Mesodermal cell (in vitro differentiated cells): ENCODE data around the gene HHIP.
A peak's percentile ranks its signal among the peaks of the same experiment; 100 is the strongest.
"Not testable (repeated sequence)": the region's sequence is repeated elsewhere in the genome, so short reads cannot be mapped to it uniquely, and the experiment has no call there.

Source experiments
- H3K27ac ChIP-seq: 2 replicates; pipeline ENCODE4 v1.7.0; 2013; ENCODE audit warnings: mild to moderate bottlenecking, low read depth, low read length, moderate library complexity; ENCODE audit not compliant: severe bottlenecking
- H3K36me3 ChIP-seq: 2 replicates; pipeline ENCODE4 v1.7.1; 2013; ENCODE audit warnings: mild to moderate bottlenecking, low read length, moderate library complexity; ENCODE audit not compliant: control insufficient read depth, insufficient read depth
- H3K4me1 ChIP-seq: one replicate; pipeline ENCODE4 v1.7.1; 2013; ENCODE audit warnings: mild to moderate bottlenecking, low read length; ENCODE audit not compliant: insufficient read depth, control insufficient read depth, poor library complexity, severe bottlenecking
- H3K4me3 ChIP-seq: 2 replicates; pipeline ENCODE4 v1.7.0; 2013; ENCODE audit warnings: low read length, control low read depth, mild to moderate bottlenecking; ENCODE audit not compliant: insufficient read depth, poor library complexity, severe bottlenecking; ENCODE audit errors: extremely low read depth
- H3K9me3 ChIP-seq: 2 replicates; pipeline ENCODE4 v1.7.1; 2013; ENCODE audit warnings: mild to moderate bottlenecking, low read length, moderate library complexity; ENCODE audit not compliant: control insufficient read depth
- WGBS, 2 experiments: methylation state at CpG; one replicate each; pipeline ENCODE4 v1.1.5; 2013; ENCODE audit warnings: missing lambda C conversion rate in 2 of 2; ENCODE audit not compliant: insufficient coverage in 2 of 2; 5-methylcytosine and 5-hydroxymethylcytosine counted together

HHIP gene

DNA sequence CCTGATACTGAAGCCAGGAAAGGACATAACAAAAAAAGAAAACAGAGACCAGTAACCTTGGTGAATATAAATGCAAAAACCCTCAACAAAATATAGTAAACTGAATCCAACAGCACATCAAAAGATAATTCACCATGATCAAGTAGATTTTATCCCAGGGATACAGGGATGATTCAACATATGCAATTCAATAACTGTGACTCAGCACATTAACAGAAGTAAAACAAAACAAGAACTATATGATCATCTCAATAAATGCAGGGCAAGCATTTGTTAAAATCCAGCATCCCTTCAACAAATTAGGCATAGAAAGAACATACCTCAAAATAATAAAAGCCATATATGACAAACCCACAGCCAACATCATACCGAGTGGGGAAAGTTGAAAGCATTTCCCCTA lies 112.0 kb downstream of the HHIP start:
- Histone ChIP-seq H3K27ac (no peak overlapping the region), H3K4me1 (no peaks in the 10 kb centered on the region), H3K4me3 (no peak overlapping the region), H3K36me3 (no peaks in the 10 kb centered on the region), H3K9me3 (no peaks in the 10 kb centered on the region)
- WGBS, 2 experiments: no CpG with 5 or more reads among the region's 1 CpG

DNA sequence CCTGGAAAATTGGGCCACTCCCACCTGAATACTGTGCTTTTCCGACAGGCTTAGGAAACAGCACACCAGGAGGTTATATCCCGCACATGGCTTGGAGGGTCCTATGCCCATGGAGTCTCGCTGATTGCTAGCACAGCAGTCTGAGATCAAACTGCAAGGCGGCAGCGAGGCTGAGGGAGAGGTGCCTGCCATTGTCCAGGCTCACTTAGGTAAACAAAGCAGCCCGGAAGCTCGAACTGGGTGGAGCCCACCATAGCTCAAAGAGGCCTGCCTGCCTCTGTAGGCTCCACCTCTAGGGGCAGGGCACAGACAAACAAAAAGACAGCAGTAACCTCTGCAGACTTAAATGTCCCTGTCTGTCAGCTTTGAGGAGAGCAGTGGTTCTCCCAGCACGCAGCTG lies 122.9 kb downstream of the HHIP start:
- not testable (repeated sequence) for H3K9me3 ChIP-seq, H3K4me3 ChIP-seq, H3K4me1 ChIP-seq, H3K27ac ChIP-seq, H3K36me3 ChIP-seq
- 53 to 57% methylated on average over 7 to 8 of the region's 8 CpGs for WGBS, 2 experiments

DNA sequence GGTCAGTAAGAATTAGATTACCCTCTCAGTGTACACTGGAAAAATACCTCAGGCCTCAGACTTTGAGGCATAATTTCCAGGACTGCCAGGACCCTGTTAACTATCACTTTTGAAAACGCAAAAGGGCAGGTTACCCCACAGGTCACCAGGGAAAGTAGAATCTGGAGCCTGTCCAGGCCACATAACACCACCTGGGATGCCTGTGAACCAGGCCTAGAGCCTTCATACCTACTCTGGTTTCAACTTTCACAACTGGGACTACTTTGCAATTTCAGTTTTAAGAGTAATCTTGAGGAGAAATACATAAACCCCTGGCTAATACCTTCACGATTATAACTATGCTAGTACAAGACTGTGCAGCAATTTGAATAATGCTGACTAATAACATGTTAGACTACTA lies 132.4 kb downstream of the HHIP start:
- Histone ChIP-seq H3K36me3 (no peaks in the 10 kb centered on the region), H3K4me1 (no peaks in the 10 kb centered on the region), H3K9me3 (peaks cover 10% of the 10 kb centered on the region), H3K27ac (no peak overlapping the region), H3K4me3 (no peak overlapping the region)
- whole genome bisulfite sequencing, 2 experiments: 75% methylated on average over 1 of the region's 2 CpGs

DNA sequence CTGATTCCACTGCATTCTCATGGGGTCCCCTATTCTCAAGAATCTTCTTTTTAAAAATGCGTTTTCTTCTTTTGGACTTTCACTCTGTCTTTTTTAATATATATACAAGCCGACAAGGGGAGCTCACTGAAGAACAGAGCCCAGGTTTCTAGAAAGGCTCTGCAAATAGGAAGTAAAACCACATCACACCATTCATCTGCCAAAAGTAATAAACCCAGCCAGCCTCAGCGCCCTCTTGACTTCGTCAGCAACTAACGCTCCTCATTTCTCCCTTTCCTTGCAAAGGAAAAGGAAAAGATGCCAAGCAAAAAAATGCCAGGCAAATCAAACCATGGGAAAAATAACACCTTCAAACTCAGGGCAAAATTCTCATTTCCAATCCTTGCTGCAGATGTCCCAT lies 136.4 kb downstream of the HHIP start:
- WGBS, 2 experiments: 91 to 100% methylated on average over 2 to 5 of the region's 5 CpGs
- no peak overlapping the region for H3K4me3 ChIP-seq
- no peaks in the 10 kb centered on the region for H3K36me3 ChIP-seq
- peaks cover 3% of the 10 kb centered on the region for H3K9me3 ChIP-seq
- H3K27ac ChIP-seq: no peak overlapping the region
- H3K4me1 ChIP-seq: no peaks in the 10 kb centered on the region

DNA sequence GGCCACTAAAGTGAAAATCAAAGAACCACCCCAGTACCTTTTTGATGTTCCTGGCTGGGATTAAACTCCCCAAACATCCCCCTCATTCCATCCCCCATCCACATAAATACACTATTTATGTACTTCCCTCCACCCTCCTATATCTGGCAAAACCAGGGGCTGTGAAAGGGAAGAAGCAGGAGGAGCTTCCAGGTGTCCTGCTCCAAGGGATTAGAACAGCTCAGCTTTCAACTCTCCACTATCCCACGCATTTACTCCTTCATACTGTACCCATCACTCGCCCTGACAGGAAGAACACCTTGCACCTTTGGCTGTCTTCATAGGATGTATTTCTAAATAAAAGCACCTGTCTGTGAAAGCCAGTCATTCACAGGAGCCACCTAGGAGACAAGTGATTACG lies 140.0 kb downstream of the HHIP start:
- Histone ChIP-seq H3K27ac (no peak overlapping the region), H3K36me3 (no peaks in the 10 kb centered on the region), H3K9me3 (no peaks in the 10 kb centered on the region), H3K4me1 (peaks cover 3% of the 10 kb centered on the region), H3K4me3 (no peak overlapping the region)
- WGBS, 2 experiments: 100% methylated on average over 1 of the region's 3 CpGs; no CpG with 5 or more reads in 1 of the 2 experiments

DNA sequence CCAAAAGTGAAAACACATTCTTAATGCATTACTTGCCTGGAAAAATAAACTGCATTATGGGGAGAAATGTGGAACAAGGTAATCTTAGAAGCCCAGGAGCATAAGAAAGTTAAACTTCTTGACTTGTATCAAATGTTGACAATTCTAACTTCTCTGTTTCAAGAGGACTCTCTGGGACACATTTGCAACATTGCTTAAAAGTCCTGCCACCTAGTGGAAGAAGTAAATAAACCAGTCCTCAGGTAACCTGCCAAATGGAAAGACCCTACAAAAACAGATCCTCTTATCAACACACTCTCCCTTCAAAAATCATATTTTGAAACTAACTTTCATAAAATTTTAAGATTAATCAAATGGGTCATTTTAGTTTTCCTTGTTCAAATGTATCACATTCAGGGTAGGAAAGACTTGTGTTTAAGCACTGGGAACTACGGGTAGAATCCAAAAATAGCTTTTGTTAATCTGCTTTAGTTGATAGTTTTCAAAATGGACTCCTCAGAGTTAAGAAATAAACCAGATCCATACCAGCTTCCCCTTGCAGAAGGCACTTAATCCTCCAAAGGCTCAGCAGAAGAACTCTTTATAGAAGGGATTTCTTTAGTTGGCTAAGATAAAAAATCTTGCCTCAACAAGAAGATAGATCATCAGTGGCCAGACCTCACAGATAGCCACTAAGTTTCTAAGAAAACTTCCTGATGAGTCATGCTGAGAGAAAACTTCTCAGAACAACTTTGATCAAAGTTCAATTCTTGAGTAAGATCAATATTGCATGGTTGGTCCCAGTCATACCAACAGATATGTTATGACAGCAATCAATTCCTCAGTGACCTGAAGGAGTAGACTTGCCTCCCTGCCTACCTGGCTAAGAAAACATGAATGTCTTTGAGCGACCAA lies 141.7 kb downstream of the HHIP start:
- H3K4me3 ChIP-seq: no peak overlapping the region
- peak overlapping the region; percentile 57 for H3K27ac ChIP-seq
- H3K9me3 ChIP-seq: no peaks in the 10 kb centered on the region
- peaks cover 3% of the 10 kb centered on the region for H3K4me1 ChIP-seq
- no peaks in the 10 kb centered on the region for H3K36me3 ChIP-seq
- WGBS, 2 experiments: no CpG with 5 or more reads among the region's 2 CpGs

DNA sequence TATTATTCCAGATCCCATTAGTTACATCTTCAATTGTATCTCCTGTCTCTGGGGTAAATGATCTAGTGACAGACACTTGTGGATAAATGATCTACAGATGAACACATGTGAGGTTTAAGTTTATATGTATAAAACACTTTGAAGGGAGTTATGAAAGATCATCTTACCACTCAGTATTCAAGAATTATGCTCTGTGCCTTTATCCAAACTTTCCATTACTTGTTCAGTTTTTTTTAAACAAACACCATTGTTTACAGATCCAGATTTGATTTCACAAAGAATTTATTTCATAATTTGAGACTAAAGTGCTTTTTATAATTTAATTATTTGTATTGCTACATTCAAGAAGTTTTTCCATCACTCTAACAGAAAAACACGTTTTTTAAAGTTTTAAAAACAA lies 142.5 kb downstream of the HHIP start:
- Histone ChIP-seq H3K4me1 (peaks cover 3% of the 10 kb centered on the region), H3K27ac (peak overlapping the region; percentile 57), H3K4me3 (no peak overlapping the region), H3K36me3 (no peaks in the 10 kb centered on the region), H3K9me3 (no peaks in the 10 kb centered on the region)
- no CpG with 5 or more reads among the region's 1 CpG for WGBS, 2 experiments

DNA sequence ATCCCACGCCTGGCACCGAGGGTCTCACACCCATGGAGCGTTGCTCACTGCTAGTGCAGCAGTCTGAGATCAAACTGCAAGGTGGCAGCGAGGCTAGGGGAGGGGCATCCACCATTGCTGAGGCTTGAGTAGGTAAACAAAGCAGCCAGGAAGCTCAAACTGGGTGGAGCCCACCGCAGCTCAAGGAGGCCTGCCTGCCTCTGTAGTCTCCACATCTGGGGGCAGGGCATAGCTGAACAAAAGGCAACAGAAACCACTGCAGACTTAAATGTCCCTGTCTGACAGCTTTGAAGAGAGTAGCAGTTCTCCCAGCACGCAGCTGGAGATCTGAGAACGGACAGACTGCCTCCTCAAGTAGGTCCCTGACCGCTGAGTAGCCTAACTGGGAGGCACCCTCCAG lies 146.0 kb downstream of the HHIP start:
- not testable (repeated sequence) for H3K9me3 ChIP-seq, H3K36me3 ChIP-seq, H3K4me1 ChIP-seq, H3K27ac ChIP-seq, H3K4me3 ChIP-seq
- 88 to 93% methylated on average over 6 to 8 of the region's 8 CpGs for WGBS, 2 experiments
